ENCODE data around the gene PRKCE. TPM values are rescaled to one million over a fixed set of nuclear protein-coding genes. Genes with fewer than 3 reads are reported as not detected.

PRKCE gene
- total RNA-seq, 1 donor from 2014 or later: 4.6 TPM

- Histone ChIP-seq H3K4me1 (no peaks in the 10 kb centered on the region), H3K27ac (no peak overlapping the region), H3K9me3 (no peaks in the 10 kb centered on the region), H3K36me3 (no peaks in the 10 kb centered on the region), H3K4me3 (no peak overlapping the region), H3K27me3 (no peaks in the 10 kb centered on the region)
- no peak for TF ChIP-seq CTCF (IDR thresholded peaks at IDR 0.05)
- intact Hi-C loops (cut with DNase I): no loop called here
- DNase-seq (ENCODE audit: low spot score in 2 of 2): no peak
Observed at GRCh38 chr2:45945302-45945717, 293.8 kb downstream of the PRKCE start.

GRCh38 chr2:45946023-45946422 lies 294.5 kb downstream of the PRKCE start:
- no peak overlapping the region for H3K4me3 ChIP-seq
- no peaks in the 10 kb centered on the region for H3K36me3 ChIP-seq
- TF ChIP-seq CTCF (IDR thresholded peaks at IDR 0.05): no peak
- no peaks in the 10 kb centered on the region for H3K9me3 ChIP-seq
- DNase-seq (ENCODE audit: low spot score in 2 of 2): no peak
- H3K27me3 ChIP-seq: no peaks in the 10 kb centered on the region
- intact Hi-C loops (cut with DNase I): no loop called here
- H3K4me1 ChIP-seq: no peaks in the 10 kb centered on the region
- H3K27ac ChIP-seq: no peak overlapping the region

- no peaks in the 10 kb centered on the region for H3K36me3 ChIP-seq
- DNase-seq (ENCODE audit: low spot score in 2 of 2): no peak
- no peak overlapping the region for H3K27ac ChIP-seq
- no peaks in the 10 kb centered on the region for H3K27me3 ChIP-seq
- H3K4me3 ChIP-seq: no peak overlapping the region
- H3K4me1 ChIP-seq: no peaks in the 10 kb centered on the region
- intact Hi-C loops (cut with DNase I): no loop called here
- no peaks in the 10 kb centered on the region for H3K9me3 ChIP-seq
- no peak for TF ChIP-seq CTCF (IDR thresholded peaks at IDR 0.05)
Observed at GRCh38 chr2:45950606-45951005, 299.1 kb downstream of the PRKCE start.

- no peaks in the 10 kb centered on the region for H3K9me3 ChIP-seq
- intact Hi-C loops (cut with DNase I): no loop called here
- no peaks in the 10 kb centered on the region for H3K36me3 ChIP-seq
- no peak overlapping the region for H3K27ac ChIP-seq
- DNase-seq (ENCODE audit: low spot score in 2 of 2): no peak
- no peak for TF ChIP-seq CTCF (IDR thresholded peaks at IDR 0.05)
- H3K27me3 ChIP-seq: no peaks in the 10 kb centered on the region
- H3K4me1 ChIP-seq: no peaks in the 10 kb centered on the region
- H3K4me3 ChIP-seq: no peak overlapping the region
Observed at GRCh38 chr2:45951025-45951727, 299.7 kb downstream of the PRKCE start.

- Histone ChIP-seq H3K27me3 (no peaks in the 10 kb centered on the region), H3K36me3 (no peaks in the 10 kb centered on the region), H3K4me3 (no peak overlapping the region), H3K9me3 (no peaks in the 10 kb centered on the region), H3K4me1 (no peaks in the 10 kb centered on the region), H3K27ac (no peak overlapping the region)
- no peak for DNase-seq (ENCODE audit: low spot score in 2 of 2)
- TF ChIP-seq CTCF (IDR thresholded peaks at IDR 0.05): no peak
- intact Hi-C loops (cut with DNase I): no loop called here
Observed at GRCh38 chr2:45952591-45952990, 301.1 kb downstream of the PRKCE start.

Measured in ascending aorta (tissue), 2 donors.